GM12873 (cell line): ENCODE measurements around the gene GALNTL6.

Experiments
- TF ChIP-seq, protein P1 (sequence below): IDR thresholded peaks from 2 replicates; pipeline ENCODE4 v1.5.1; 2012; ENCODE audit warnings: low read depth, mild to moderate bottlenecking, moderate library complexity, low read length, control low read depth; ENCODE audit not compliant: insufficient read depth; ENCODE audit errors: missing control alignments

Gene GALNTL6

GRCh38 chr4:172348426-172348825, 535.2 kb downstream of the GALNTL6 start:
- TF ChIP-seq, protein P1, sequence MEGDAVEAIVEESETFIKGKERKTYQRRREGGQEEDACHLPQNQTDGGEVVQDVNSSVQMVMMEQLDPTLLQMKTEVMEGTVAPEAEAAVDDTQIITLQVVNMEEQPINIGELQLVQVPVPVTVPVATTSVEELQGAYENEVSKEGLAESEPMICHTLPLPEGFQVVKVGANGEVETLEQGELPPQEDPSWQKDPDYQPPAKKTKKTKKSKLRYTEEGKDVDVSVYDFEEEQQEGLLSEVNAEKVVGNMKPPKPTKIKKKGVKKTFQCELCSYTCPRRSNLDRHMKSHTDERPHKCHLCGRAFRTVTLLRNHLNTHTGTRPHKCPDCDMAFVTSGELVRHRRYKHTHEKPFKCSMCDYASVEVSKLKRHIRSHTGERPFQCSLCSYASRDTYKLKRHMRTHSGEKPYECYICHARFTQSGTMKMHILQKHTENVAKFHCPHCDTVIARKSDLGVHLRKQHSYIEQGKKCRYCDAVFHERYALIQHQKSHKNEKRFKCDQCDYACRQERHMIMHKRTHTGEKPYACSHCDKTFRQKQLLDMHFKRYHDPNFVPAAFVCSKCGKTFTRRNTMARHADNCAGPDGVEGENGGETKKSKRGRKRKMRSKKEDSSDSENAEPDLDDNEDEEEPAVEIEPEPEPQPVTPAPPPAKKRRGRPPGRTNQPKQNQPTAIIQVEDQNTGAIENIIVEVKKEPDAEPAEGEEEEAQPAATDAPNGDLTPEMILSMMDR: no peak

GRCh38 chr4:172352356-172352755, 539.2 kb downstream of the GALNTL6 start:
- TF ChIP-seq, protein P1: no peak

DNA sequence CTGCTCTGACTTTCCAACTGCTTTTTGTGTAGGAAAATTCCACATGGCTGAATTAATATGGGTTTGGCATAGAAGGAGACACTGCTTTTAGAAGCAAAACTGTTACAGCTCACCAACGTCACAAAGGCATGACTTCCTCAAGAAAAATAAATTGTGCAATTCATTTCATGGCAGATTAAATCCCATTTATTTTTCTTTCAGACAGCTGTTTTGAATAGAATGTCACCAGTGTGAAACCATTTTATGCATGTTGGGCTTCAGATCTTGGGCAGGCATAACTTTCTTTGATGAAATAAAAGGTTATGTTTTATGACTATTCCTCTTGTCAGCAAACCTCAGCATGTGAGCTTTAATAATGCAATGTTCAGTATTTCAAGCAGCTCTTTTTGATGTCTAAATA, 542.8 kb downstream of the GALNTL6 start:
- TF ChIP-seq, protein P1: no peak

DNA sequence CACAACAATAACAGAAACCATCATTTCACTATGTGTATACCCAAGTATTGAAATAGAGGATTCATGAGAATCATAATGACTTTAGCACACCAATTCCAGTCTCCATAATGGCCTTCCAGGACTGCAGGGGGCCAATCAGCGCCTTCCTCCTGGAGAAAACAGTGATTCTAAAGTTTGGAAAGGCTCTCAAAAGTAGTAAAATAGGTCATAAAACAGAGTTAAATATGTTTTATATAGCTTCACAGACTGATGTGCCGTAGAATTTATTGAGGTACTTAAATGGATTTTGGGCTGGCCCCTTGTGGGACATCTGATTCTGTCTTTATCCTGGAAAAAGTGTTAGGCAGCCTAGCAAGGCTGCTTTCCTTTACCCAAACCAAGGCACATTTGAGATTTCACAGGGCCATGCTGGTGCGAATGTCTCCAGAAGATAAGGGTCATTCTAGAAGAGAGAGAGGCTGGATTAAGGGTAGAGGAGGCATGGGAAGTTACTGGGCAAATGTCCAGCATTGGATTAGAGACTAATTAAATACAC, 543.9 kb downstream of the GALNTL6 start:
- TF ChIP-seq, protein P1: no peak

DNA sequence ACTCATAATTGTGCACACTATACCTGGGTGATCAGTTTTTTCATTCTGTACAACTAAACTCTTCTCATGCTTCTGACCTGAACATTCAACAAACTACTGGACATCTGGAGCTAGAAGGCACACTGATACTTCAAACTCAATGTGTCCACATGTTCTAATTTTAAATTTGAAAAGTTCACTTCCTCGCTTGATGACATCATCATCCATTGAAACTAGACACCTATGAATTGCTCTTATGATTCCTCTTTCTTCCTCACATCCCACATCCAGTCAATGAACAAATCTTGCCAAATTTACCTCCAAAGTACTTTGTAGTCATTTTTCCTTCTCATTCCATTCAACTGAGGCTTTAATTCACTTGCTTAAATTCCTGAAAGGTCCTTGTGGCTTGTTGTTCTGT, 549.4 kb downstream of the GALNTL6 start:
- TF ChIP-seq, protein P1: no peak

DNA sequence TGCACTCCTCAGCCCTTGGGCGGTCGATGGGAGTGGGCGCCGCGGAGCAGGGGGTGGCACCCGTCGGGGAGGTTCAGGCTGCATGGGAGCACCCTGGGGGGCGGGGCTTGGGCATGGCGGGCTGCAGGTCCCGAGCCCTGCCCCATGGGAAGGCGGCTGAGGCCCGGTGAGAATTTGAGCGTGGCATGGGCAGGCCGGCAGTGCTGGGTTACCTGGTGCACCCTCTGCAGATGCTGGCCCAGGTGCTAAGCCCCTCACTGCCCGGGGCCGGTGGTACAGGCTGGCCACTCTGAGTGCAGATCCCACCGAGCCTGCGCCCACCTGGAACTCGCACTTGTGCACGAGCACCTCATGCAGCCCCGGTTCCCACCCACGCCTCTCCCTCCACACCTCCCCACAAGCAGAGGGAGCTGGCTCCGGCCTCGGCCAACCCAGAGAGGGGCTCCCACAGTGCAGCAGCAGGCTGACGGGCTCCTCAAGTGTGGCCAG, 556.3 kb downstream of the GALNTL6 start:
- TF ChIP-seq, protein P1: no peak

GRCh38 chr4:172377486-172378140, 564.4 kb downstream of the GALNTL6 start:
- TF ChIP-seq, protein P1: no peak
